SK-N-MC (cell line): ENCODE measurements around the gene ASZ1.

Source experiments
- EZH2 ChIP-seq: fragments of 200-600 bp; sonication (generic); IDR thresholded peaks from one replicate; pipeline ENCODE4 v1.6.1; 2017; ENCODE audit warnings: antibody characterized with exemption
- POLR2AphosphoS5 ChIP-seq: IDR thresholded peaks from 2 replicates; pipeline ENCODE4 v1.6.1; 2012; ENCODE audit warnings: mild to moderate bottlenecking, low read depth, low read length, borderline replicate concordance

DNA sequence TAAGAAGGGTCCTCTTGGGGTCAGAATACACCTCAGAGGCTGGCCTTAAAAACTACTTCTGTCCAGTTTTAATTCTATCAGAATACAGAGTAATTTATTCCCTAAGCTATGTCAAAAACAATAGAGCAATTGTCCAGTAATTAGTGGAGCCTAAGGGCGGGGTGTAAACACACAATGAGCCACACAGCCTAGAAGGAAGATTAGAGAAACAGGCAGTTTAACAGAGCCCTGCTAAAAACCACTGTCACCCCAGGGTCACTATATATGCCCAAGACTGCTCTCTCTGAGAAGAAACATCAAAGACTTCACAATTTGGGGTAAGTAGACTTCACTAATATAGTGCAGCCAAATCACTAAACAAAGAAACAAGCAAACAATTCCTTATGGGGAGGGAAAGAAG, 77.3 kb downstream of the ASZ1 start:
- TF ChIP-seq POLR2AphosphoS5: no peak
- TF ChIP-seq EZH2: no peak
